Mucosa of stomach (tissue), 1 donor: Measurements from ENCODE around the gene UBE2S.
A peak's percentile ranks its signal among the peaks of the same experiment; 100 is the strongest.
"Not testable (repeated sequence)": the region's sequence is repeated elsewhere in the genome, so short reads cannot be mapped to it uniquely, and the experiment has no call there.

Source experiments
- H3K27me3 ChIP-seq: one replicate; pipeline ENCODE4 v1.7.0; 2013; ENCODE audit warnings: mild to moderate bottlenecking, low read length; ENCODE audit not compliant: control insufficient read depth, insufficient read depth
- H3K36me3 ChIP-seq: one replicate; pipeline ENCODE4 v1.7.0; 2013; ENCODE audit warnings: low read length; ENCODE audit not compliant: control insufficient read depth, insufficient read depth
- H3K4me1 ChIP-seq: one replicate; pipeline ENCODE4 v1.7.0; 2013; ENCODE audit warnings: mild to moderate bottlenecking, low read length; ENCODE audit not compliant: control insufficient read depth, insufficient read depth
- H3K4me3 ChIP-seq: one replicate; pipeline ENCODE4 v1.7.0; 2013; ENCODE audit warnings: low read length
- H3K9ac ChIP-seq: one replicate; pipeline ENCODE4 v1.7.0; 2013; ENCODE audit warnings: mild to moderate bottlenecking, low read length, moderate library complexity
- H3K9me3 ChIP-seq: one replicate; pipeline ENCODE4 v1.7.0; 2013; ENCODE audit warnings: mild to moderate bottlenecking, low read length, moderate library complexity; ENCODE audit not compliant: control insufficient read depth
- donor health status: Pancreatic carcinoma.

The UBE2S gene

GRCh38 chr19:55410168-55410567 is 2.6 kb upstream of the UBE2S start:
- Histone ChIP-seq H3K4me1 (peaks cover 16% of the 10 kb centered on the region), H3K9ac (no peak overlapping the region), H3K4me3 (no peak overlapping the region), H3K9me3 (no peaks in the 10 kb centered on the region), H3K36me3 (no peaks in the 10 kb centered on the region), H3K27me3 (no peaks in the 10 kb centered on the region)

GRCh38 chr19:55409179-55409578 is 1.6 kb upstream of the UBE2S start:
- not testable (repeated sequence) for H3K9ac ChIP-seq, H3K9me3 ChIP-seq, H3K4me3 ChIP-seq, H3K27me3 ChIP-seq, H3K36me3 ChIP-seq
- peaks cover 16% of the 10 kb centered on the region for H3K4me1 ChIP-seq

- Histone ChIP-seq H3K36me3 (no peaks in the 10 kb centered on the region), H3K27me3 (no peaks in the 10 kb centered on the region), H3K4me3 (peak overlapping the region; percentile 6), H3K4me1 (peaks cover 16% of the 10 kb centered on the region), H3K9me3 (no peaks in the 10 kb centered on the region), H3K9ac (peak overlapping the region; percentile 11)
These were observed 915 bp upstream of the UBE2S start for GRCh38 chr19:55408533-55408872.

- Histone ChIP-seq H3K9me3 (no peaks in the 10 kb centered on the region), H3K36me3 (no peaks in the 10 kb centered on the region), H3K4me1 (peaks cover 16% of the 10 kb centered on the region), H3K4me3 (peak overlapping the region; percentile 6), H3K27me3 (no peaks in the 10 kb centered on the region), H3K9ac (peak overlapping the region; percentile 84)
These were observed 378 bp upstream of the UBE2S start for GRCh38 chr19:55407800-55408532.

GRCh38 chr19:55406826-55407549 is 600 bp downstream of the UBE2S start:
- Histone ChIP-seq H3K4me3 (peak overlapping the region; percentile 44), H3K9ac (peak overlapping the region; percentile 84), H3K27me3 (no peaks in the 10 kb centered on the region), H3K36me3 (peaks cover 9% of the 10 kb centered on the region), H3K4me1 (peaks cover 16% of the 10 kb centered on the region), H3K9me3 (no peaks in the 10 kb centered on the region)

- Histone ChIP-seq H3K27me3 (no peaks in the 10 kb centered on the region), H3K9ac (peak overlapping the region; percentile 84), H3K4me3 (peak overlapping the region; percentile 44), H3K9me3 (no peaks in the 10 kb centered on the region), H3K36me3 (peaks cover 12% of the 10 kb centered on the region), H3K4me1 (peaks cover 16% of the 10 kb centered on the region)
These were observed 1.3 kb downstream of the UBE2S start for GRCh38 chr19:55406091-55406825.

- H3K9ac ChIP-seq = peak overlapping the region; percentile 3
- H3K9me3 ChIP-seq = no peaks in the 10 kb centered on the region
- H3K4me3 ChIP-seq = no peak overlapping the region
- no peaks in the 10 kb centered on the region for H3K27me3 ChIP-seq
- peaks cover 12% of the 10 kb centered on the region for H3K36me3 ChIP-seq
- peaks cover 16% of the 10 kb centered on the region for H3K4me1 ChIP-seq
These were observed 1.9 kb downstream of the UBE2S start for GRCh38 chr19:55405638-55406037.

GRCh38 chr19:55402509-55402908 is 5.1 kb downstream of the UBE2S start:
- Histone ChIP-seq H3K27me3 (no peaks in the 10 kb centered on the region), H3K4me1 (peaks cover 11% of the 10 kb centered on the region), H3K36me3 (peaks cover 12% of the 10 kb centered on the region)

GRCh38 chr19:55401390-55401789 is 6.2 kb downstream of the UBE2S start:
- peaks cover 12% of the 10 kb centered on the region for H3K36me3 ChIP-seq

More at GRCh38 chr19:55402509-55402908, 5.1 kb downstream of the UBE2S start:
- no peaks in the 10 kb centered on the region for H3K9me3 ChIP-seq
- H3K4me3 ChIP-seq = no peak overlapping the region
- no peak overlapping the region for H3K9ac ChIP-seq

GRCh38 chr19:55400281-55401087 is 7.1 kb downstream of the UBE2S start:
- no peak overlapping the region for H3K9ac ChIP-seq

More at GRCh38 chr19:55401390-55401789, 6.2 kb downstream of the UBE2S start:
- not testable (repeated sequence) for H3K9ac ChIP-seq, H3K4me3 ChIP-seq, H3K4me1 ChIP-seq, H3K27me3 ChIP-seq, H3K9me3 ChIP-seq

GRCh38 chr19:55398200-55398925 is 9.2 kb downstream of the UBE2S start:
- Histone ChIP-seq H3K9ac (no peak overlapping the region), H3K9me3 (no peaks in the 10 kb centered on the region), H3K4me3 (no peak overlapping the region), H3K36me3 (peaks cover 12% of the 10 kb centered on the region), H3K27me3 (no peaks in the 10 kb centered on the region), H3K4me1 (no peaks in the 10 kb centered on the region)

More at GRCh38 chr19:55400281-55401087, 7.1 kb downstream of the UBE2S start:
- H3K27me3 ChIP-seq = no peaks in the 10 kb centered on the region
- H3K9me3 ChIP-seq = no peaks in the 10 kb centered on the region
- peaks cover 12% of the 10 kb centered on the region for H3K36me3 ChIP-seq
- no peak overlapping the region for H3K4me3 ChIP-seq
- no peaks in the 10 kb centered on the region for H3K4me1 ChIP-seq
